ENCODE data around the gene IQGAP2.
"Not testable (repeated sequence)": the region's sequence is repeated elsewhere in the genome, so short reads cannot be mapped to it uniquely, and the experiment has no call there.

Gene IQGAP2

DNA sequence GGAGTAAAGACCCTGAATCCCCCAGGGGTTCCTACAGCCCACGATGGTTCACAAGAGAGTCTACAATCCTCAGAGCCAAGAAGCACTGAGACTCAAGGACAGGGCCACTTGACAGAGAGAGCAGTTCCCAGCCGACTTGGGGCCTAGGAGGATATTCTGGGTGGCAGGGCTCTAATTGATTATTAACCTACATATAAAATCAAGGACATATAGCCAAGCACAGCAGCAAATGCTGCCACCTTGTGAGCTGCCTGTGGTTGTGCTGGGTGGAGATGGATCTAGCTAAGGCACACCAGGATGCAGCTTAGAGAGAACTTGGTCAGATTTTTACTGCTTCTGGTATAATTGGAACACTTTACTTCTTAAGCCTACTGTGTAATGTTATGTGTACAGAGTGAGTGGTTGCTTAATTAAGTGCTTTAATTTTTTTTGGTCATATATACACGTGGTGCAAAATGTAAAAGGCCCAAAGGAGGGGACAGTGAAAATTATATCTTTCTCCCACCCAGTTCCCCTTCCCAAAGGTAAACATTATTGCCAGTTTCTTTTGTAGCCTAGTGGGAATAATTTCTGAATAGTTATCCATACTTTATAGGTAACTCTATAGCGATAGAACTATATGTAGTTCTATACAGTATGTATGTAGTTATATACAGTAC lies 141.3 kb downstream of the IQGAP2 start:
- no peak for FAIRE-seq

DNA sequence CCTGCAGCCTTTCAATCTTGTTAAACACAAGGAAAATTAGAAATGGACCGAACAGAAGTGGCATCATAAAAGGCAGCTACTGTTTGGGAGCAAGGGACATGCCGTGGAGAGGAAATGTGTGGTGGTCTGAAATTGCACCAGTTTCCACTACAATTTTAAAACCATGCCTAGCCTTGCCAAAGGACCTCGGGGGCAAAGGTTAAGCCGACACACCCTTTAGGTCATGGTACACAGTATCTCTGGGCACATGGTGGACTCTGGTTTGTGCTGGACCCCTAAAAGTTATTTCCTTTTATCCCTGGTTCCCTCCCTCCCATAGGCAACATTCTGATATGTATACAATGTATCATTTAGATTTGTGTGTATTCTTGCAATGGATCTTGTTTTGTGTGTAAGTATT lies 142.1 kb downstream of the IQGAP2 start:
- no peak for FAIRE-seq

DNA sequence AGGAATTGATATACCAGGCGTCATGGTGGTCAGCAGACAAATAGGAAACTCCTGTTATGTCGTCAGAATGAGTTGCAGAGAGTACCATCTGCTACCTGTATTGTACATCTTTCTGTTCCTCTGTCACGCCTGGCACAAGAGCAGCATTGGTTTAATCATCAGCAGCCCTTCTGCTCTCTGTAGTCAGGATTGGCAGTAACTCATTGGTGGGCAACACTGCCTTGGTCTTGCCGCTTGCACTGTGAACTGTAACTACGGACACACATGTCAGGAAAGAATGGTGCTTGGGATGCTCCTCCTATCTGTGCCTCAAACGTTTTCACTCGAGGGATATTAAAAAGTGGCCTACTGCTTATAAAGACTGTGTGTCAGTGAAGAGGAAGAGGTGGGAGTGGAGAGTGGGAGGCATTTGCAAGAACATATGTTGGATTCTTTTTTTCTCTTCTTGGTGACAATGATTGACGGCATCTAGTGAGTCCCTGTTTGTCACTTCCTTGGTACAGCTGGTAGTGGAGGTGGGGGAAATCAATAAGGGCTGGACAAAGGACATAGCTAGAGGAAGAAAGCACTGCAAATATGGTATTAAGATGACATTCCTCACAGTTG lies 143.5 kb downstream of the IQGAP2 start:
- no peak for FAIRE-seq

DNA sequence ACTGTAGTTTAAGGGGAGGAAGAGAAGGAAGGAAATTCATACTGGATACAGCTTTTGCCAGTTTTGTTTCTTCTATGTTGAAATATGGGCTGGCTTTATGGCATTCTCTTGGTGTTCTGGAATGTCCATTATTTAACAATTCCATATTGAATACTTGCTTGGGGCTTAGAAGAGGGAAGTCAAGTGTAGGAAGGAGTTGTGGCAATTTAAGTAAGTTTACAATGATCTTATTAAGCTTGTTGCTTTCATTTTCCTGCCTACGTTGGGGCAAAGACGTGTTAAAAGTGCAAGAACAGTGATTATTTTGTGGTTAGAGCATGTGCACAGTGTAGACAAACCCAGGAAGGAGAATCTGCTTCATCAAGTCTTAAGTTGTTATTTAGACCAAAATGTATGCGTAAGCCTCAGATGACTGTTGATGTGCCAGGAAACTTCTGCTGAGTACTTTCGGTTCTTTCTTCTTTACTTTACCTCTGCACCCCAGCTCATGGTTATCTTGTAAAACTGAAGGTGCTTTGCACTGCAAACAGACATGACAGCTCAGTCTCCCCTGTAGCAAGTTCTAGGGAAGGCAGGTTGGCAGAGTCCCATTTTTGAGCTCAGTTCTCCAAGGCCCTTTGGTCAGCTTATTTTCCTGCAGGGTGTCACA lies 144.3 kb downstream of the IQGAP2 start:
- FAIRE-seq, result no peak

DNA sequence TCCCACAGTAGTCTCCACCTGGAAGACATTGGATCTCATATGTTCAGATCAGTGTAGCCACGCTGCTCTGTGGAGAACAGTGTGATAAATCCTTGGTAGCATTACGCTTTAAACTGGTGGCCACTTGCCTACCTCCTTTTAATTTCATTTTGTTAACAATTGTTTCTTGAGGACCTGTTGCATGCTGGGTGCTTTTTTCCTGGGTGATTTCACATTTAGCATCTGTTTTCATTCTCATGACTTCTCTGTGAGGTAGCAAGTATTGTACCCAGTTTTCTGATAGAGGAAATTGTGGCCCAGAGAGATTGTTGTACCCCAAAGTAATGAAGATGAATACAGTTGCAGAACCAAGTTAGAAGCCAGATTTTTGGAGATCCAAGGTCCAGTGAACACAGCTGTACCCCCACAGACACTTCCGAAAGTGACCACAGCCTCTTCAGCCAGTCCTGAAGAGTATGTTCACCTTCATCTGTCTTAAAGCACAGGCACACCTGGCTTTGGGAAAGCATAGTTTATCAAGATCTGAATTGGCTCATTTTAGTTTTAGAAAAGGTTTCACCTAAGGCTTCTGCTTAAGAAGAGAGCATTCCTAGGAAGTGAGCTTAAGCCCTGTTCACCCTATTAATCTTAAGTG lies 144.9 kb downstream of the IQGAP2 start:
- no peak for FAIRE-seq

DNA sequence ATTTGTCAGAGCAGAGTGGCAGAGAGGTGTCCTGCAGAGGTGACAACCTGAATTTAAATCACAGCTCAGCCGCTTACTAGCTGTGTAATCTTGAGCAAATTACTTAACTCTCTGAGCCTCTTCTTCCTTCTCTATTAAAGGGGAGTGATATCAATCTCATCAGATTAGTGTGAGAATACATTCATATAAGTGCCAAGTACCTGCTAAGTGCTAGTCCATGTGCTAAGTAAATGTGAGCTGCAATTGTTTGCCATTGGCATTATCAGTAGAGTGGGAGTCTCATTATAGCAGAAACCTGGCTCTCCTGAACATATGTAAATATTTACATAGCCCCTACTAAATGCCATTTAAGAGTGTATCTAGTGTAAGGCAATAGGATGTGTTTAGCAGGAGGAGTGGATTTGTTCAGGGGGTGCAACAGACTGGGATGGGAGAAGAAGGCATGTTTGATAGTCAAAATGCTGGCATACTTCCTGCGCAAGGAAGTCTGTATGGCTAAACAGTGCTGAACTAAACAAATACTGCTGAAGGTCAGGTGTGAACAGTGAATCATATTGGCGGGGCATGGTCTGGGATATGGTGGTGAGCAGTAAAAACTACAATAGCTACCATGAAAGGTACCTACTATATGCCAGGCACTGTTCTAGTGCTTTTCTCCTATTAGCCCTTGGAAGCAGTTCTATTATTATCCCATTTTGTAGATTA lies 145.6 kb downstream of the IQGAP2 start:
- no peak for FAIRE-seq

DNA sequence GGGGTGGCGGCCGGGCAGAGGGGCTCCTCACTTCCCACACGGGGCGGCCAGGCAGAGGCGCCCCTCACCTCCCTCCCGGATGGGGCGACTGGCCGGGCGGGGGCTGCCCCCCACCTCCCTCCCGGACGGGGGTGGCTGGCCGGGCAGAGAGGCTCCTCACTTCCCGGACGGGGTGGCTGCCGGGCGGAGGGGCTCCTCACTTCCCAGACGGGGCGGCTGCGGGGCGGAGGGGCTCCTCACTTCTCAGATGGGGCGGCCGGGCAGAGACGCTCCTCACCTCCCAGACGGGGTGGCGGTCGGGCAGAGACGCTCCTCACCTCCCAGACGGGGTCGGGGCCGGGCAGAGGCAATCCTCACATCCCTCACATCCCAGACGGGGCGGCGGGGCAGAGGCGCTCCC lies 147.8 kb downstream of the IQGAP2 start:
- not testable (repeated sequence) for FAIRE-seq

DNA sequence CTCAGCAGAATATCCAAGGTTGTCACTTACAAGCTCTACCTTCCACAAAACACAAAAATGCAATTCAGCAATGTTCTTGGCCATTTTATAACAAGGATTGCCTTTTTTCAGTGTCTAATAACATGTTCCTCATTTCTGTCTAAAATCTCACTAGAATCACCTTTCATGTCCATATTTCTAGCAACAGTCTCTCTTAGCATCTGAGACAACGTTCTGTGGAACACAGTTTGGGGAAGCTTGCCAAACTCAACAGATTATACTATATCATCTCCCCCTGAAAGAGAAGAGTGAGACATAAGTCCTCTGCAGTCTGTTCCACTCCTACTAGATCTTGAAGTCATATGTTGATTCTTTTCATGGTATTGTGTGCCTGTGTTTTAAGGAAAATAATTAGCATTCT lies 149.5 kb downstream of the IQGAP2 start:
- FAIRE-seq, result no peak

DNA sequence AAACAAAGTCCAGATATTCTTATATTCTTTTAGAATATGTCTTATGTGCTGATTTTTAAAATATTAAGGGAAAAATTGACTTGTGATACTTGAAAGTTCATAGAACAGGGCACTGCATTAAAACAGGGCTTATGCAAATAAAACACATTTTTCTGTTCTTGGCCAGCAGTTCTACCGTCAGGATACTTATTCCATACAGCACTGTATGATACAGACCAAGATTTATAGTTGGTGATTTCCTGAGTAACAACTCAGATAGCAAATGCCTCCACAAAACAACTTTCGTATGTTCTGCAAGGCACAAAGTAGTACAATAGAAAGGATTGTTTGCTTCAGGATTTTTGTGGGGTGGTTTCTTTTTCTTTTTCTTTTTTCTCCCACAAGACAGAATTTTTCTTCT lies 150.2 kb downstream of the IQGAP2 start:
- FAIRE-seq, result no peak

DNA sequence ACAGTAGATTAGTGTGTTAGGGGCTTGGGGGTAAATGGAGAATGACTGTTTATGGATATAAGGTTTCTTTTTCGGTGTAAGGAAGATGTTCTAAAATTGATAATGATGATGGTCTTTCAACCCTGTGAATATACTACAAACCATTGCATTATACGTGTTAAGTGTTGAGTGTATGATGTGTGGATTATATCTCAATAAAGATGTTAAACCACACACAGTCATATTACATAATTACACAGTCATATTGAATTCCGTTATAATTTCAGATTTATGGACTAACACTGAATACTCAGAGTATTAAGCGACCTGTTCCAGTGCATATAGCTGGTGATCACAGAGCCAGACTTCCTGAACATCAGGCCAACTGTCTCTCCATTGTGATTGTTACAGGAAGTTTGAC lies 152.0 kb downstream of the IQGAP2 start:
- FAIRE-seq, result no peak

DNA sequence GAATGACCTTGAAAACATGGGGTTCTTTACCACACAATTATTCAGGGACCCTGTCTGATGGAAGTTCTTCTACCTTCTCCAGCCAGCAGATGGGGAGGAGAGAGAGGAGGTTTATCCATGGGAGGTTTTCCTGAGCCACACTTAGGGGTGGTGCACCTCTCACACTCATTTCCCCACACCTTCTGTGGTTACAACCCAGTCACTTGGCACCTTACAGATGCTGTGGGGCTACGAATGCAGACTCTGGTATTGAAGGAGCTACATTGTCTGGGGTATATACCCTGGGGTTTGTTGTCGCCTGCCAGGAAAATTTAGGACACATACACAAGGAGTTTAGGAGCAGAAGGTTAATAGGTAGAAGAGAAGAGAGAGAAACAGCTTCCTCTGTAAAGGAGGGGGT lies 152.6 kb downstream of the IQGAP2 start:
- FAIRE-seq, result no peak

DNA sequence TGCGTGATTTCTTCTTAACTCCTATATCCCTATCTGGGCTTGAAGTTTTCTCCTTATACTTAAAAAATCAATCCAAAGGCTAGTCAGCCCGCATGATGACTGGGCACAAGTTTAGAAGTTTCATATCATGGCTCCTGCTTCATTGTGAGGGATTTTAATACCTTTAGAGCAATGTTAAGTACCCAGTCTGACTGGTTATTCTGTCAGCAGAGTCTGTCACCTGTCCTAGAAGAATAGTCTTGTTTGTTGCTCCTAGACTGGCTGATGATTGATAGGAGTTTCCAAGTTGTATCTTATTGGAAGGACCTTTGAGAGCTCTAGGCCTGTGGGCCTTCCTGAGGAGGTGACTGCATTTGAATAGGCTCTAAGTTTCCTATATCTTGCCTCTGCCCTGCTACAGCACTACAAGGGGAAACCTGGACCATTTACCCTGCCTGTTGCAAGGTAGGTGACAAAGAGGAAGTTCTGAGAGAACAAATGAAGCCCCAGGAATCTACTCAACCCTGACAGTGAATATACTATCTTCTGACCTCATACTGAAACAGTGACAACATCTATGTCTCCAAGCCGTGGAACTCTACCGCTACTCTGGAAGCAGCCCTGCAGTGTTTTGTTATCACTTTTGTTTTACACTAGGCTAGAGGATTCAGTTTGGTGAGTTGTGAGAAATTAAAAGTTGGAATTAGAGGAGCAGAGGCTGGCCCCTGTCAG lies 153.6 kb downstream of the IQGAP2 start:
- no peak for FAIRE-seq

DNA sequence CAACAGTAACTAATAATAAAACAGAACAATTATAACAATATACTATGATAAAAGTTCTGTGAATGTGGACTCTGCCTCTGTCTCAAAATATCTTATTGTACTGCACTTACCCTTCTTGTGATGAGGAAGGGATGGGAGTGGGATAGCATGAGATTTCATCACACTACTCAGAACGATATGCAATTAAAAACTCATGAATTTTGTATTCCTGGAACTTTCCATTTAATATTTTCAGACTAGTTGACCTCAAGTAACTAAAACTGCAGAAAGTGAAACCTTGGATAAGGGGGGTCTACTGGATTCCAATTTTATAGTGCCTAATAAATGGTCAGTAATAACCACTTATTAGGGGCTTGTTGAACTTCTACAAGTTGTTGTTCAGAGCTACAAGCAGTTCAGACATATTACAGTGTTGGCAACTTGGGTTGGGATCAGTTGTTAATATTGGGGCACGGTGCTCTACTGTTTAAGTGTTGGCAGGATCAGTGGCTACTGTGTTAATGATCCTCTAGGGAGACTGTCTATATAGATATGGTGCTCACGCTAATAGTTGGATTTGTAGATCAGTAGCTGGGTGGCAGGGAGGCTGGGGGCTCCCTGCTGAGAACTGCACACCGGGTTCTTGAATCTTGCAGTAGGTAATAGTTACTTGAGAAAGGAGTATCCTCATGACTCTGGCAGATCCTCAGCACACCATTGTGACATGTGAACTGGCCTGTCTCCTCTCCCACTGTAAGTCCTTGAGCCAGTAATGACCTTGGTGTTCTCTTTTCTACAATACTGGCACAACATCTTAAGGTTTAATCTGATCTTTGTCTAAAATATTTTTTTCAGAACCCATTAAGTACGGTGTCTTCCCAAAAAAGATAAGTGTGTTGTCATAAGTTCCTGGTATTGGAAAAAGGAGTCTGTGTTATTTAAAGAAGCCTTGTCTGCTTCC lies 158.1 kb downstream of the IQGAP2 start:
- FAIRE-seq, result no peak

DNA sequence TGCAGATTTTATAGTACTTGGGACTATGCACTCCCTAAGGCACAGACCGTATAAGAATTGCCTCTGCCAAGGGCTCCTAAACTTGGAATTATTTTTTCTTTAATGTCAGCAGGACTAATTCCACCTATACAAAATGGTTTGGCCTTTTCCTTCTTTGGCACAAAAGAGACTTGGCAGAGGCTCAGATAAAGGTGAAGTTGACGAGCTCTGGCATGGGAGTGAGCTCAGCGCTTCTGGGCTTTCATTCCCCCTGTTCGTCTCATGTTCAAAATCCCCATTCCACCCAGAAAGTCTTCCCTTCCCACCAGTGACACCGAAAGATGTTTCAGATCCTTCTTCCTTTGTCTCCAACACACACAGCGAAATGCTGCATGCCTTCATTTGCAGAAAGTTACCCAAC lies 158.9 kb downstream of the IQGAP2 start:
- FAIRE-seq, result no peak

DNA sequence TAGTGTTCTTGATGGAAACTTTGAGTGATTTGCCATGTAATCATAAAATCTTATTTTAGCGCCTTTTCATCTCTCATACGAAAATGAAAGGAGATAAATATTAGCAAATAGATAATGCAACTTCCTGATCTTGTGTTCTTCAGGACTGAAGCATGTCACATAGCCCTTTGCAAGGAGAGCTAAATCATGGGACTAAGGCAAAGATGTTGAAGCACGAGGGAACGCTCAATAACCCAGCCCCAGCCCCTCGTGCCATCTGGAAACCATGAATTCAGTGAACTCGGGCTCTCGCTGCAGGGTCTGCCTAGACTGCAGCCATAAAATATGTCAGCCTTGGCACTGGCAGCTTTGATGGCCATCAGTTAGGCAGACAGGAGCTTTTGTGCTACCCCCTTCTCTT lies 161.9 kb downstream of the IQGAP2 start:
- FAIRE-seq, result no peak

DNA sequence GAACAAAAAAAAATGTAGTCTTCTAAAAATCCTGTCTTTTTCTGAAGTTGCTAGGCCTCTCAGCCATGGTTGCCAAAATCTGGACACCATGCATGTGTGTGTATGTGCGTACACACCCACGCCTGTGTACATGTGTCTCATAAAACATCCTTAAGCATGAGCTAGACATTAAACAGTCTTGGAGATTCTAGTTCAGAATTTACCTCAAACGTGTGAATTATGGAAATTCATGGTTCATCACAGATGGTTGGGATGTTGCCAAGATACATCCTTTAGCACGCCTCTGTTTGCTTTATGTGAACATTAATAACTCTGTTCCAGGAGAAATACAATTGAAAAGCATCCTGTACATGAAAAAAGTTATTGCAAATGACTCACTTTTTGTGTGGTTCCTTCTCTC lies 167.1 kb downstream of the IQGAP2 start:
- FAIRE-seq, result no peak

DNA sequence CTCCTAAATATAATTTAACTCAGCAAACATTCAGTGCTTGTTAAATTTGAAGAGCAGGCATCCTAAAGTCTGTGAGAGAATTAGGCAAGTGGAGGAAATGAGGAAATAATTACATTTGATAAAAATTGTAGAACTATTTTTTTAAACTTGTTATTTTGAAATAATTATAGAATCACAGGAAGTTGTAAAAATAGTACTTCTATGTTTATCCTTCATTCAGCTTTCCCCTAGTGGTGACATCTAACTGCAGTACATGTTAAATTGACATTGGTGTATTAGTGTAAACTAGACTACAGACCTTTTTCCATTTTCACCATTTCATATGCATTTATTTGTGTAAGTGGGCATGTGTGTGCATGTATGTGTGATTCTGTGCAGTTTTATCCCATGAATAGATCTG lies 168.5 kb downstream of the IQGAP2 start:
- no peak for FAIRE-seq

DNA sequence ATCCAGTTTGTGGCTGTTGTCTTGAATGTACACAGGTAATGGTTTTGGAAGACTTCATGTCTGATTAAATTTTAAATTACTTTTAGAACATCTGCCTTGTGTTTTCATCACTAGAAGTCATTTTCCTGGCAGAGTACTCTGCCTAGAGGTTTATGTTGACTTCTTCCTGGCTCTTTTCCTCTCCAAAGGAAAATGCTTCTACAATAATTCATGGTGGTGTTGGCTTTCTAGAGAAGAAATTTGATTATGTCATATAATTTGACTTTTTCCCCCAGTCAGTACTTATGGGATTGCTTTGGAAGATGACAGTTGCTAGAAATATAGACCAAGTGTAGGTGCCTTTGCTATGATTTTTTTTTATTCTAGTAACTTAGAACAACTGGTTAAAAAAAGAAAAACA lies 173.4 kb downstream of the IQGAP2 start:
- FAIRE-seq, result no peak

DNA sequence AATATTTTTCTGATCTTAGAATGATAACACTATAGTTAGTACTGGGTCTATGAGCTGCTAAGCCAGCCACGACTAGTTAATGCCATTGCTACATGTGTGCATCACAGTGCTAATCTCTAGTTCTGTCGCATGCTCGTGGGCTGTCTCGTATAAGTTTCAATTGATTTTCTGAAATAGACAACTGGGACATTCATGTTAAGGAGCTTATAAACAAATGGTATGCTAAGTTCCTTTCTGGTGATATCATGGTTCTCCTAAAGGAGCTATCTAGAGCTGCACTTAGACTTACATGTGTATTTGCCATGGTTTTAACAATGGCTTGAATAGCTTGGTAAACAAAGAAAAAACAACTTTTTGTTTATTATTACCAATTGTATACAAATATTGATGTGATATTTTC lies 173.9 kb downstream of the IQGAP2 start:
- FAIRE-seq, result no peak

DNA sequence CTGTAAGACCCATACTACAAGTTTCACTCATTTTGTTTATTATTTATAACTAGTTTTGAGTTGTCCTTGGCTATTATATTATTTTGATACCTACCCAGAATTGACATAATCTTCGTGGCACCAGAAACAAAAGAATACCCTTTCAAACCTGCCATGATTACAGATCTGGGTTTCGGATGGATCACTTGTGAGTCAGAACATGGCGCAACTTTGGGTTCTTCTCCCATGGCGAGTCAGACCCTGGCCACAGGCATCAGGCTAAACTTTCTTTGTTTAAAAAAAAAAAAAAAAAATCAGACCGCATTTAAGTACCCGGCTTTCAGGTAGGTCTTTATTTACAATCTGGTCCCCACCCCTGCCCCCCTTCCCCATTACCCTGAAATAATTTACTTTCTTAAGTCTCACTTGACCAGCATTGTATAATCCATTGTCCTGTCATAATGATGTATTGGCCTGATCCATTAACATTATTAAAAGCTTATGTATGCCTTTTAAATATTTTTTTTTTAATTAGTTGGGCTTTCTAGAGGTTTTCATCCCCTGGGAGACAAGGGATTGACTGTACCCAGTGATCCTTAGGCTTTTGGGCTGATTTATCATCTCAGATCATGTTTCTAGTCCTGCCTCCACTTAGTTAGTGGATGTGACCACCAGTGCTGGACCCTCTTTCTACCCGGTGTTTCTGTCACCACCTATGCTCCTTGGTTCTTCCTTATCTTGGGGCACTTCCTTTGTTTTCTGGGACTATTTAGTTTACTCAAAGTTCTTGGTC lies 176.3 kb downstream of the IQGAP2 start:
- FAIRE-seq, result no peak

DNA sequence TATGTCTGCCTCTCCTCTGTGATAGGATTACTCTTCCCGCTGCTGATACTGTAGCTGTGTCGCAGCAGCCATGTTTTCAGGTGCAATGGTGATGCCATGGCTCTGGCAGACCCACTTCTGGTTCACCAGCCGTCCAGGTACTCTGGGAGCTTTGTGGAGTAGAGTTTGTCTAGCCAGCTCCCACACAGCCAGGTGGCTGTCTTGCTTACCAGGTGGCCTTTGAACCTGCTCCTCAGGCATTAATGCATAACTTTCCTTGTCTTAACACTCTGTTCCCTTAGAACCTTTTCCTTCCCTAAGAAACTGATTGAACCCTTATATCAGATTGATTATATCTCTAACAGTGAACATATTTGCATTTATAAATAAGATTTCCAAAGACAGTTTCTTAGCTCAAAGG lies 177.9 kb downstream of the IQGAP2 start:
- FAIRE-seq, result no peak

Data from endometrium (tissue), 2 donors.